OCI-LY1 (cell line): ENCODE measurements around the gene BLCAP.

ENCODE experiments used
- H2AFZ ChIP-seq: fragments of 200-600 bp; sonication (generic), shearing (Covaris generic); 2 replicates; pipeline ENCODE4 v1.6.0; 2014; ENCODE audit warnings: antibody characterized with exemption, mild to moderate bottlenecking, low read length
- H3F3A ChIP-seq: fragments of 200-600 bp; sonication (generic), shearing (Covaris generic); 2 replicates; pipeline ENCODE4 v1.6.0; 2014; ENCODE audit warnings: mild to moderate bottlenecking, antibody characterized with exemption, low read length, moderate library complexity; ENCODE audit not compliant: insufficient read depth
- H3K27ac ChIP-seq: fragments of 200-600 bp; sonication (generic); 2 replicates; pipeline ENCODE4 v1.5.1; 2014; ENCODE audit warnings: low read length, mixed run types, mild to moderate bottlenecking, low read depth; ENCODE audit not compliant: poor library complexity, severe bottlenecking
- H3K27me3 ChIP-seq: fragments of 200-600 bp; sonication (generic); 2 replicates; pipeline ENCODE4 v1.6.0; 2014; ENCODE audit warnings: antibody characterized with exemption, mild to moderate bottlenecking, low read length, moderate library complexity; ENCODE audit not compliant: insufficient read depth
- H3K36me3 ChIP-seq: fragments of 200-600 bp; sonication (generic); 2 replicates; pipeline ENCODE4 v1.6.1; 2014; ENCODE audit warnings: mild to moderate bottlenecking, antibody characterized with exemption, low read length, moderate library complexity, mixed read lengths; ENCODE audit not compliant: insufficient read depth
- H3K4me1 ChIP-seq: fragments of 200-600 bp; sonication (generic); 2 replicates; pipeline ENCODE4 v1.5.1; 2014; ENCODE audit warnings: mild to moderate bottlenecking, low read length, moderate library complexity; ENCODE audit not compliant: insufficient read depth, severe bottlenecking
- H3K4me2 ChIP-seq: fragments of 200-600 bp; sonication (generic), shearing (Covaris generic); 2 replicates; pipeline ENCODE4 v1.6.1; 2014; ENCODE audit warnings: low read length
- H3K4me3 ChIP-seq: fragments of 200-600 bp; sonication (generic); 2 replicates; pipeline ENCODE4 v1.5.1; 2014; ENCODE audit warnings: low read length, low read depth, mild to moderate bottlenecking, mixed read lengths; ENCODE audit not compliant: poor library complexity, severe bottlenecking
- H3K79me2 ChIP-seq: fragments of 200-600 bp; shearing (Covaris generic); 2 replicates; pipeline ENCODE4 v1.6.1; 2016; ENCODE audit warnings: mixed run types, low read length, mixed read lengths; ENCODE audit not compliant: insufficient read depth
- H3K9ac ChIP-seq: fragments of 200-600 bp; sonication (generic), shearing (Covaris generic); 2 replicates; pipeline ENCODE4 v1.6.1; 2014; ENCODE audit warnings: mild to moderate bottlenecking, low read length, mixed read lengths
- H3K9me2 ChIP-seq: fragments of 200-600 bp; sonication (generic), shearing (Covaris generic); 2 replicates; pipeline ENCODE4 v1.6.1; 2014; ENCODE audit warnings: low read depth, mild to moderate bottlenecking, low read length, mixed read lengths
- H3K9me3 ChIP-seq: fragments of 200-600 bp; shearing (Covaris generic); 2 replicates; pipeline ENCODE4 v1.6.1; 2014; ENCODE audit warnings: low read length, mixed read lengths
- H4K20me1 ChIP-seq: fragments of 200-600 bp; sonication (generic), shearing (Covaris generic); 2 replicates; pipeline ENCODE4 v1.6.0; 2016; ENCODE audit warnings: mild to moderate bottlenecking, low read length; ENCODE audit not compliant: insufficient read depth
- EZH2 ChIP-seq: fragments of 200-600 bp; sonication (generic), shearing (Covaris generic); IDR thresholded peaks from 2 replicates; pipeline ENCODE4 v1.8.0; 2017; ENCODE audit warnings: borderline replicate concordance, mixed run types, mild to moderate bottlenecking, antibody characterized with exemption, low read length, moderate library complexity, mixed read lengths
- TF ChIP-seq, protein P1 (sequence below): fragments of 200-600 bp; sonication (generic), shearing (Covaris generic); IDR thresholded peaks from 2 replicates; pipeline ENCODE4 v1.5.1; 2017; ENCODE audit warnings: mild to moderate bottlenecking, antibody characterized with exemption, low read length, moderate library complexity, mixed read lengths

BLCAP gene

DNA sequence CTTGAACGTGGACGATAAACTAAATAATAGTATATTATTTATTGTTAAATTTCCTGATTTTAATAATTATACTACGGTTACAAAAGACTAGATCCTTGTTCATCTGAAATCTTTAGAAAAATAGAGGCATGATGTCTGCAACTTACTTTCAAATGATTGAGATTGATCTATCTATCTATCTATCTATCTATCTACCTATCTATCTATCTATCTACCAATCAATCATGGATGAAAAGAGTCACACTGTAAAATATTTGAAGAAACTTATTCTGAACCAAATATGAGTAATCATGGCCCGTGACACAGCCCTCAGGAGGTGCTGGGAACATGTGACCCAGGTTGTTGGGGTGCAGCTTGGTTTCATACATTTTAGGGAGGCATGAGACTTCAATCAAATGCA is 11.7 kb upstream of the BLCAP start:
- Histone ChIP-seq H3K9me2 (no peaks in the 10 kb centered on the region), H3F3A (no peaks in the 10 kb centered on the region), H4K20me1 (no peaks in the 10 kb centered on the region), H3K79me2 (no peaks in the 10 kb centered on the region), H3K27me3 (no peaks in the 10 kb centered on the region), H3K27ac (no peak overlapping the region), H3K4me3 (no peak overlapping the region), H3K4me2 (no peak overlapping the region), H3K36me3 (no peaks in the 10 kb centered on the region), H2AFZ (no peak overlapping the region), H3K9ac (no peak overlapping the region), H3K4me1 (no peaks in the 10 kb centered on the region), H3K9me3 (no peaks in the 10 kb centered on the region)
- TF ChIP-seq, protein P1, sequence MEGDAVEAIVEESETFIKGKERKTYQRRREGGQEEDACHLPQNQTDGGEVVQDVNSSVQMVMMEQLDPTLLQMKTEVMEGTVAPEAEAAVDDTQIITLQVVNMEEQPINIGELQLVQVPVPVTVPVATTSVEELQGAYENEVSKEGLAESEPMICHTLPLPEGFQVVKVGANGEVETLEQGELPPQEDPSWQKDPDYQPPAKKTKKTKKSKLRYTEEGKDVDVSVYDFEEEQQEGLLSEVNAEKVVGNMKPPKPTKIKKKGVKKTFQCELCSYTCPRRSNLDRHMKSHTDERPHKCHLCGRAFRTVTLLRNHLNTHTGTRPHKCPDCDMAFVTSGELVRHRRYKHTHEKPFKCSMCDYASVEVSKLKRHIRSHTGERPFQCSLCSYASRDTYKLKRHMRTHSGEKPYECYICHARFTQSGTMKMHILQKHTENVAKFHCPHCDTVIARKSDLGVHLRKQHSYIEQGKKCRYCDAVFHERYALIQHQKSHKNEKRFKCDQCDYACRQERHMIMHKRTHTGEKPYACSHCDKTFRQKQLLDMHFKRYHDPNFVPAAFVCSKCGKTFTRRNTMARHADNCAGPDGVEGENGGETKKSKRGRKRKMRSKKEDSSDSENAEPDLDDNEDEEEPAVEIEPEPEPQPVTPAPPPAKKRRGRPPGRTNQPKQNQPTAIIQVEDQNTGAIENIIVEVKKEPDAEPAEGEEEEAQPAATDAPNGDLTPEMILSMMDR, result no peak
- no peak for TF ChIP-seq EZH2

GRCh38 chr20:37538003-37538402 is 10.3 kb upstream of the BLCAP start:
- H3K9me3 ChIP-seq, result no peaks in the 10 kb centered on the region
- no peaks in the 10 kb centered on the region for H3K79me2 ChIP-seq
- H3K27ac ChIP-seq, result no peak overlapping the region
- no peaks in the 10 kb centered on the region for H3K9me2 ChIP-seq
- no peak for TF ChIP-seq EZH2
- TF ChIP-seq, protein P1, result no peak
- H2AFZ ChIP-seq, result no peak overlapping the region
- no peaks in the 10 kb centered on the region for H4K20me1 ChIP-seq
- H3K36me3 ChIP-seq, result no peaks in the 10 kb centered on the region
- H3K9ac ChIP-seq, result no peak overlapping the region
- no peak overlapping the region for H3K4me2 ChIP-seq
- H3K4me1 ChIP-seq, result no peaks in the 10 kb centered on the region
- H3F3A ChIP-seq, result no peaks in the 10 kb centered on the region
- H3K27me3 ChIP-seq, result no peaks in the 10 kb centered on the region
- H3K4me3 ChIP-seq, result no peak overlapping the region

GRCh38 chr20:37537505-37537904 is 9.8 kb upstream of the BLCAP start:
- Histone ChIP-seq H3K4me3 (no peak overlapping the region), H3K79me2 (no peaks in the 10 kb centered on the region), H3K9me2 (no peaks in the 10 kb centered on the region), H3K27ac (no peak overlapping the region), H3K9me3 (no peaks in the 10 kb centered on the region), H3K9ac (no peak overlapping the region), H3K4me1 (no peaks in the 10 kb centered on the region), H2AFZ (no peak overlapping the region), H4K20me1 (no peaks in the 10 kb centered on the region), H3K27me3 (no peaks in the 10 kb centered on the region), H3F3A (no peaks in the 10 kb centered on the region), H3K4me2 (no peak overlapping the region), H3K36me3 (no peaks in the 10 kb centered on the region)
- TF ChIP-seq, protein P1, result no peak
- no peak for TF ChIP-seq EZH2
